Fibroblast of skin of left biceps (primary cell): ENCODE data around the gene FNDC1.

Experiments used
- DNase-seq, 2 experiments: peaks; one replicate each; pipeline ENCODE4 v3.0.0-alpha.2; 2013; ENCODE audit warnings: low read depth in 2 of 2

FNDC1 gene

GRCh38 chr6:159212525-159213280 lies 43.5 kb downstream of the FNDC1 start:
- DNase-seq, result no peak

GRCh38 chr6:159213405-159213804 lies 44.2 kb downstream of the FNDC1 start:
- no peak for DNase-seq

GRCh38 chr6:159214281-159214680 lies 45.1 kb downstream of the FNDC1 start:
- no peak for DNase-seq

- no peak for DNase-seq
These were observed 48.5 kb downstream of the FNDC1 start for GRCh38 chr6:159217595-159218275.

- no peak for DNase-seq
These were observed 50.9 kb downstream of the FNDC1 start for GRCh38 chr6:159220093-159220492.

- no peak for DNase-seq
These were observed 52.4 kb downstream of the FNDC1 start for GRCh38 chr6:159221486-159222170.

GRCh38 chr6:159224452-159224851 lies 55.3 kb downstream of the FNDC1 start:
- no peak for DNase-seq

GRCh38 chr6:159229651-159230051 lies 60.5 kb downstream of the FNDC1 start:
- DNase-seq, result no peak

- DNase-seq, result no peak
These were observed 63.0 kb downstream of the FNDC1 start for GRCh38 chr6:159232106-159232645.

- DNase-seq, result no peak
These were observed 63.6 kb downstream of the FNDC1 start for GRCh38 chr6:159232751-159233150.

GRCh38 chr6:159233365-159234101 lies 64.3 kb downstream of the FNDC1 start:
- DNase-seq, result no peak

- DNase-seq, result no peak
These were observed 64.9 kb downstream of the FNDC1 start for GRCh38 chr6:159234102-159234553.

GRCh38 chr6:159238920-159239558 lies 69.8 kb downstream of the FNDC1 start:
- no peak for DNase-seq

- DNase-seq, result peak; percentile 41 to 44
These were observed 79.9 kb downstream of the FNDC1 start for GRCh38 chr6:159249128-159249527.

- no peak for DNase-seq
These were observed 80.6 kb downstream of the FNDC1 start for GRCh38 chr6:159249752-159250151.

- DNase-seq, result no peak
These were observed 81.4 kb downstream of the FNDC1 start for GRCh38 chr6:159250633-159251032.

- peak in 1 of 2 experiments; percentile 28 for DNase-seq
These were observed 83.8 kb downstream of the FNDC1 start for GRCh38 chr6:159252955-159253508.

GRCh38 chr6:159254186-159254585 lies 85.0 kb downstream of the FNDC1 start:
- DNase-seq, result peak; percentile 56

- DNase-seq, result no peak
These were observed 86.3 kb downstream of the FNDC1 start for GRCh38 chr6:159255434-159255951.

GRCh38 chr6:159256128-159256527 lies 86.9 kb downstream of the FNDC1 start:
- DNase-seq, result no peak

- DNase-seq, result no peak
These were observed 88.6 kb downstream of the FNDC1 start for GRCh38 chr6:159257846-159258245.
